Breast epithelium (tissue), 3 donors: ENCODE data around the gene CDS2.

Experiments
- POLR2A ChIP-seq: fragments of 450-650 bp; IDR thresholded peaks from one replicate; pipeline ENCODE4 v1.6.1; 2016; ENCODE audit warnings: antibody characterized with exemption, mild to moderate bottlenecking, moderate library complexity
- POLR2AphosphoS5 ChIP-seq, 3 donors: sonication (generic); formaldehyde crosslinking; IDR thresholded peaks; one replicate each; pipeline ENCODE4 v1.6.1; 2017; ENCODE audit warnings: antibody characterized with exemption in 3 of 3
- TF ChIP-seq, protein P1 (sequence below), 3 donors: fragments of 450-650 bp; IDR thresholded peaks; one replicate each; pipeline ENCODE4 v1.5.1; 2016 to 2017; ENCODE audit warnings: antibody characterized with exemption in 3 of 3, mild to moderate bottlenecking in 3 of 3, moderate library complexity in 3 of 3

DNA sequence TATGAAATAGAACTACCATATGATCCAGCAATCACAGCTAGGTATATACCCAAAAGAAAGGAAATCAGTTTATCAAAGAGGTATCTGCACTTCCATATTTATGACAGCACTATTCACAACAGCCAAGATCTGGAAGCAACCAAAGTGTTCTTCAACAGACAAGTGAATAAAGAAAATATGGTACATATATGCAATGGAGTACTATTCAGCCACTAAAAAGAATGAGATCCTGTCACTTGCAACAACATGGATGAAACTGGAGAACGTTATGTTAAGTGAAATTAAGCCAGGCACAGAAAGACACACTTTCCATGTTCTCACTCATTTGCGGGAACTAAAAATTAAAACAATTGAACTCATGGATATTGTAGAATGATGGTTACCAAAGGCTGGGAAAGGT lies 22.3 kb upstream of the CDS2 start:
- TF ChIP-seq, protein P1, sequence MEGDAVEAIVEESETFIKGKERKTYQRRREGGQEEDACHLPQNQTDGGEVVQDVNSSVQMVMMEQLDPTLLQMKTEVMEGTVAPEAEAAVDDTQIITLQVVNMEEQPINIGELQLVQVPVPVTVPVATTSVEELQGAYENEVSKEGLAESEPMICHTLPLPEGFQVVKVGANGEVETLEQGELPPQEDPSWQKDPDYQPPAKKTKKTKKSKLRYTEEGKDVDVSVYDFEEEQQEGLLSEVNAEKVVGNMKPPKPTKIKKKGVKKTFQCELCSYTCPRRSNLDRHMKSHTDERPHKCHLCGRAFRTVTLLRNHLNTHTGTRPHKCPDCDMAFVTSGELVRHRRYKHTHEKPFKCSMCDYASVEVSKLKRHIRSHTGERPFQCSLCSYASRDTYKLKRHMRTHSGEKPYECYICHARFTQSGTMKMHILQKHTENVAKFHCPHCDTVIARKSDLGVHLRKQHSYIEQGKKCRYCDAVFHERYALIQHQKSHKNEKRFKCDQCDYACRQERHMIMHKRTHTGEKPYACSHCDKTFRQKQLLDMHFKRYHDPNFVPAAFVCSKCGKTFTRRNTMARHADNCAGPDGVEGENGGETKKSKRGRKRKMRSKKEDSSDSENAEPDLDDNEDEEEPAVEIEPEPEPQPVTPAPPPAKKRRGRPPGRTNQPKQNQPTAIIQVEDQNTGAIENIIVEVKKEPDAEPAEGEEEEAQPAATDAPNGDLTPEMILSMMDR (IDR thresholded peaks at IDR 0.05), result no peak
- no peak for TF ChIP-seq POLR2A
- no peak for TF ChIP-seq POLR2AphosphoS5 (IDR thresholded peaks at IDR 0.05)
